Measurements from ENCODE around the gene BPIFB6.

BPIFB6 gene

GRCh38 chr20:33015700-33016580, 15.5 kb upstream of the BPIFB6 start:
- Histone ChIP-seq H3K4me2 (ENCODE audit: low read length) (no peak overlapping the region), H3K36me3 (ENCODE audit: control insufficient read depth in 1 of 2, insufficient read depth in 2 of 2, low read length in 2 of 2) (no peaks in the 10 kb centered on the region), H2BK12ac (ENCODE audit: low read length) (no peak overlapping the region), H3K4me3 (ENCODE audit: low read depth, low read length) (no peak overlapping the region), H3K79me1 (ENCODE audit: low read length) (no peaks in the 10 kb centered on the region), H3K23ac (ENCODE audit: low read length) (no peak overlapping the region), H2AK5ac (ENCODE audit: low read length) (no peak overlapping the region), H4K91ac (ENCODE audit: low read depth, low read length) (no peak overlapping the region), H3K18ac (ENCODE audit: low read length) (no peak overlapping the region), H3K14ac (ENCODE audit: low read length) (no peak overlapping the region), H2AFZ (ENCODE audit: insufficient read depth, low read length, poor library complexity) (no peak overlapping the region), H4K8ac (ENCODE audit: low read depth, low read length) (no peak overlapping the region), H3K9ac (ENCODE audit: low read length) (no peak overlapping the region), H2BK5ac (ENCODE audit: low read depth, low read length, poor library complexity) (no peak overlapping the region), H3K27ac (ENCODE audit: low read depth, low read length) (no peak overlapping the region), H3K4ac (ENCODE audit: low read depth, low read length) (no peak overlapping the region), H3K4me1 (ENCODE audit: control insufficient read depth in 1 of 2, insufficient read depth in 2 of 2, low read length in 2 of 2) (no peaks in the 10 kb centered on the region), H2BK120ac (ENCODE audit: insufficient read depth, low read length, poor library complexity) (no peak overlapping the region), H4K12ac (ENCODE audit: low read depth, low read length) (no peak overlapping the region), H3K79me2 (ENCODE audit: control insufficient read depth, insufficient read depth, low read length, poor library complexity) (no peaks in the 10 kb centered on the region), H3K9me3 (ENCODE audit: insufficient read depth, low read depth, low read length) (no peaks in the 10 kb centered on the region), H3K27me3 (ENCODE audit: insufficient read depth, low read length) (no peaks in the 10 kb centered on the region)
- WGBS (ENCODE audit: extremely low coverage, insufficient coverage, insufficient read length), result no CpG with 5 or more reads among the region's 15 CpGs
- no peak for DNase-seq

- no peak overlapping the region for H3K4me3 ChIP-seq (ENCODE audit: low read depth, low read length)
- H3K18ac ChIP-seq (ENCODE audit: low read length), result no peak overlapping the region
- H3K4ac ChIP-seq (ENCODE audit: low read depth, low read length), result no peak overlapping the region
- no peak overlapping the region for H4K91ac ChIP-seq (ENCODE audit: low read depth, low read length)
- no peak overlapping the region for H2AK5ac ChIP-seq (ENCODE audit: low read length)
- H3K4me1 ChIP-seq (ENCODE audit: control insufficient read depth in 1 of 2, insufficient read depth in 2 of 2, low read length in 2 of 2), result no peaks in the 10 kb centered on the region
- no peak overlapping the region for H4K8ac ChIP-seq (ENCODE audit: low read depth, low read length)
- H3K14ac ChIP-seq (ENCODE audit: low read length), result no peak overlapping the region
- H2BK120ac ChIP-seq (ENCODE audit: insufficient read depth, low read length, poor library complexity), result no peak overlapping the region
- no peak overlapping the region for H2BK12ac ChIP-seq (ENCODE audit: low read length)
- H3K79me1 ChIP-seq (ENCODE audit: low read length), result no peaks in the 10 kb centered on the region
- H2BK5ac ChIP-seq (ENCODE audit: low read depth, low read length, poor library complexity), result no peak overlapping the region
- H3K4me2 ChIP-seq (ENCODE audit: low read length), result no peak overlapping the region
- H3K23ac ChIP-seq (ENCODE audit: low read length), result no peak overlapping the region
- H3K36me3 ChIP-seq (ENCODE audit: control insufficient read depth in 1 of 2, insufficient read depth in 2 of 2, low read length in 2 of 2), result no peaks in the 10 kb centered on the region
- no peaks in the 10 kb centered on the region for H3K9me3 ChIP-seq (ENCODE audit: insufficient read depth, low read depth, low read length)
- H3K27ac ChIP-seq (ENCODE audit: low read depth, low read length), result no peak overlapping the region
- H3K79me2 ChIP-seq (ENCODE audit: control insufficient read depth, insufficient read depth, low read length, poor library complexity), result no peaks in the 10 kb centered on the region
- H3K27me3 ChIP-seq (ENCODE audit: insufficient read depth, low read length), result no peaks in the 10 kb centered on the region
- no CpG with 5 or more reads among the region's 7 CpGs for WGBS (ENCODE audit: extremely low coverage, insufficient coverage, insufficient read length)
- no peak overlapping the region for H3K9ac ChIP-seq (ENCODE audit: low read length)
- no peak overlapping the region for H4K12ac ChIP-seq (ENCODE audit: low read depth, low read length)
- H2AFZ ChIP-seq (ENCODE audit: insufficient read depth, low read length, poor library complexity), result no peak overlapping the region
- no peak for DNase-seq
These were observed 14.8 kb upstream of the BPIFB6 start for GRCh38 chr20:33016581-33017109.

GRCh38 chr20:33017542-33017941, 13.9 kb upstream of the BPIFB6 start:
- Histone ChIP-seq H3K4me1 (ENCODE audit: control insufficient read depth in 1 of 2, insufficient read depth in 2 of 2, low read length in 2 of 2) (no peaks in the 10 kb centered on the region), H3K18ac (ENCODE audit: low read length) (no peak overlapping the region), H3K9ac (ENCODE audit: low read length) (no peak overlapping the region), H2AK5ac (ENCODE audit: low read length) (no peak overlapping the region), H4K12ac (ENCODE audit: low read depth, low read length) (no peak overlapping the region), H2AFZ (ENCODE audit: insufficient read depth, low read length, poor library complexity) (no peak overlapping the region), H3K14ac (ENCODE audit: low read length) (no peak overlapping the region), H2BK5ac (ENCODE audit: low read depth, low read length, poor library complexity) (no peak overlapping the region), H2BK12ac (ENCODE audit: low read length) (no peak overlapping the region), H3K27me3 (ENCODE audit: insufficient read depth, low read length) (no peaks in the 10 kb centered on the region), H4K8ac (ENCODE audit: low read depth, low read length) (no peak overlapping the region), H3K23ac (ENCODE audit: low read length) (no peak overlapping the region), H3K79me2 (ENCODE audit: control insufficient read depth, insufficient read depth, low read length, poor library complexity) (no peaks in the 10 kb centered on the region), H3K79me1 (ENCODE audit: low read length) (no peaks in the 10 kb centered on the region), H3K27ac (ENCODE audit: low read depth, low read length) (no peak overlapping the region), H2BK120ac (ENCODE audit: insufficient read depth, low read length, poor library complexity) (no peak overlapping the region), H3K4me3 (ENCODE audit: low read depth, low read length) (no peak overlapping the region), H4K91ac (ENCODE audit: low read depth, low read length) (no peak overlapping the region), H3K36me3 (ENCODE audit: control insufficient read depth in 1 of 2, insufficient read depth in 2 of 2, low read length in 2 of 2) (no peaks in the 10 kb centered on the region), H3K4ac (ENCODE audit: low read depth, low read length) (no peak overlapping the region), H3K4me2 (ENCODE audit: low read length) (no peak overlapping the region), H3K9me3 (ENCODE audit: insufficient read depth, low read depth, low read length) (no peaks in the 10 kb centered on the region)
- no CpG with 5 or more reads among the region's 7 CpGs for WGBS (ENCODE audit: extremely low coverage, insufficient coverage, insufficient read length)
- no peak for DNase-seq

- H3K14ac ChIP-seq (ENCODE audit: low read length), result no peak overlapping the region
- H3K79me1 ChIP-seq (ENCODE audit: low read length), result no peaks in the 10 kb centered on the region
- H2BK120ac ChIP-seq (ENCODE audit: insufficient read depth, low read length, poor library complexity), result no peak overlapping the region
- DNase-seq, result no peak
- no peak overlapping the region for H3K4me3 ChIP-seq (ENCODE audit: low read depth, low read length)
- no peak overlapping the region for H2BK12ac ChIP-seq (ENCODE audit: low read length)
- no peak overlapping the region for H2BK5ac ChIP-seq (ENCODE audit: low read depth, low read length, poor library complexity)
- no peaks in the 10 kb centered on the region for H3K79me2 ChIP-seq (ENCODE audit: control insufficient read depth, insufficient read depth, low read length, poor library complexity)
- H3K27ac ChIP-seq (ENCODE audit: low read depth, low read length), result no peak overlapping the region
- no peak overlapping the region for H4K91ac ChIP-seq (ENCODE audit: low read depth, low read length)
- H4K12ac ChIP-seq (ENCODE audit: low read depth, low read length), result no peak overlapping the region
- H3K9ac ChIP-seq (ENCODE audit: low read length), result no peak overlapping the region
- no peak overlapping the region for H3K4me2 ChIP-seq (ENCODE audit: low read length)
- H3K4ac ChIP-seq (ENCODE audit: low read depth, low read length), result no peak overlapping the region
- H2AFZ ChIP-seq (ENCODE audit: insufficient read depth, low read length, poor library complexity), result no peak overlapping the region
- WGBS (ENCODE audit: extremely low coverage, insufficient coverage, insufficient read length), result no CpG with 5 or more reads among the region's 14 CpGs
- no peak overlapping the region for H2AK5ac ChIP-seq (ENCODE audit: low read length)
- H3K36me3 ChIP-seq (ENCODE audit: control insufficient read depth in 1 of 2, insufficient read depth in 2 of 2, low read length in 2 of 2), result no peaks in the 10 kb centered on the region
- H3K4me1 ChIP-seq (ENCODE audit: control insufficient read depth in 1 of 2, insufficient read depth in 2 of 2, low read length in 2 of 2), result no peaks in the 10 kb centered on the region
- H3K23ac ChIP-seq (ENCODE audit: low read length), result no peak overlapping the region
- no peaks in the 10 kb centered on the region for H3K9me3 ChIP-seq (ENCODE audit: insufficient read depth, low read depth, low read length)
- no peaks in the 10 kb centered on the region for H3K27me3 ChIP-seq (ENCODE audit: insufficient read depth, low read length)
- no peak overlapping the region for H3K18ac ChIP-seq (ENCODE audit: low read length)
- no peak overlapping the region for H4K8ac ChIP-seq (ENCODE audit: low read depth, low read length)
These were observed 13.1 kb upstream of the BPIFB6 start for GRCh38 chr20:33018169-33018931.
